HG03135 (cell line): Measurements from ENCODE around the gene ELP1.

Source experiments
- ATAC-seq: cut with Tn5 transposase; IDR thresholded peaks from one replicate; pipeline ENCODE4 v1.9.1; 2021; ENCODE audit warnings: mild to moderate bottlenecking, moderate library complexity; ENCODE audit not compliant: unreplicated experiment

Gene ELP1

DNA sequence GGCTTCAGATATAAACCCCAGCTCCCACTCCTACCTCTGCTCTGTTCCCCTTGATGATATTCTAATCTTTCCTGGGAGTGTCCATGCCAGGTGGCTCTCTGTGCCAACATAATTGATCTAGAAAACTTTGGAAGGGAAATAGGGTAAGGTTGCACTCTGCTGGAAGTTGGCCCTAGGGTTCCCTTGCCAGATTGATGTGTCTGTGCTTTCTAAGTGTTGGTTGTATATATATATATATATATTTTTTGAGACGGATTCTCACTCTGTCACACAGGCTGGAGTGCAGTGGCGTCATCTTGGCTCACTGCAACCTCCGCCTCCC, 101.8 kb downstream of the ELP1 start:
- no peak for ATAC-seq

DNA sequence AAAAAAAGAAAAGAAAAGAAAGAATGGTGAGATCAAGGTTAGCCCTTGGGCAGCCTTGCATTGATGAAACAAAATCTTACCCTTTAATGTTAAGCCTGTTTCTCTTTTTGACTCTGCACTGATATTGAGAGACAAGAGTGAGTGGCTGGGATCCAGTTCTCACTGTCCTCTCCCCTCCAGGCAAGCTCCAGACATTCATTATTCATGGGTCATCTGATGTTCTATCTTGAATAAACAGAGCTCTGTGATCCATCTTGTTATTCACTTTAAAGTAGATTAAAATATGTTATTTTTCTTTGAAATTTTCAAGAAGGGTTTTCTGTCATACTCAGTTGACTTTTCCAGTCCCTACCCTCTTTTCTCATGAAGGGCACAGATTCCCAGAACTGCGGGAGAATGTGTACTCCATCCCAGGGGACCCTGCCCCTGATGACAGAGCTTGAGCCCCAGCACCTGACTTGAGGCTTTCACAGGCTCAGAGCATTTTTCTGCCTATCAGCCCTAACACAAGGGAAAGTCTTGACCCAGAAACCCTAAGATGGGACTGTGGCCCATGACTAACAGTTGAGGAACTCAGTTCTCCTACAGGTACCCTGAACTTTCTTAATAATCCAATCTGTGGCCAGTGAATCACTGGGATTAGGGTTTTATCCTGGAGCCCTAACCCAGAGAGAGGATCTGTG, 102.3 kb downstream of the ELP1 start:
- ATAC-seq, result no peak

DNA sequence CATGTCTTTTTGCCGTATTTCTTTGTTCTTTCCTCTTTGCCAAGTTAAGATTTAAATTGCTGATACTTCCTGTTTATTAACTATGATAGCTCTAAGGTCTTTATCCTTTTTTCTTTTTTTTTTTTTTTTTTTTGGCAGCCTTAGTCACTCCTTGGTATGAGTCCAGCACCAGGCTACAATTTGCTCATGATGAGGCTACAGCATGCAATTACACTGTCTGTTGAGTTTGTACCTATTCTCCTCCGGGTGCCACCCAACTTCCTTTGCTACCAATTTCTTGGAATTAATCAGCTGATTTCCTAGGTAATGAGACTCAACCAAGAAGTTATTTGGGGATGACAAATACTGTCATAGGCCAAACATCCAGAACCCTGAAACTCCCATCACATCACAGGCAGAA, 103.7 kb downstream of the ELP1 start:
- no peak for ATAC-seq

DNA sequence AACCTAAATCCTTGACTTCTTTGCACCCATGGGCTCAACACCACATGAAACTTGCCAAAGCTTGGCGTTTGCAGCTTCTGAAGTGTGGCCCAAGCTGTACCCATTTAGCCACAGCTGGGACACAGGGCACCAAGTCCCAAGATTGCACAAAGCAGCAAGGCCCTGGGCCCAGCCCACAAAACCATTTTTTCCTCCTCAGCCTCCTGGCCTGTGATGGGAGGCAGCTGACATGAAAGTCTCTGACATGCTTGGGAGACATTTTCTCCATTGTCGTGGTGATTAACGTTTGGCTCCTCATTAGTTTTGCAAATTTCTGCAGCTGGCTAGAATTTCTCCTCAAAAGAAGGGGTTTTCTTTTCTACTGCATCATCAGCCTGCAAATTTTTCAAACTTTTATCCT, 110.1 kb downstream of the ELP1 start:
- no peak for ATAC-seq
